H9 (cell line): ENCODE measurements around the gene QSOX1. TPM values are rescaled to one million over a fixed set of nuclear protein-coding genes. Genes with fewer than 3 reads are reported as not detected.

Experiments used
- DNase-seq: peaks from one replicate; pipeline ENCODE4 v3.0.0-alpha.2; 2017
- H2AFZ ChIP-seq: one replicate; pipeline ENCODE4 v1.6.1; 2013; ENCODE audit warnings: mild to moderate bottlenecking, low read length, control low read depth, moderate library complexity
- H2AK5ac ChIP-seq: 2 replicates; pipeline ENCODE4 v1.6.1; 2013; ENCODE audit warnings: low read length, control low read depth, mixed read lengths; ENCODE audit not compliant: insufficient read length
- H2BK120ac ChIP-seq: one replicate; pipeline ENCODE4 v1.6.1; 2013; ENCODE audit warnings: low read depth, mild to moderate bottlenecking, low read length, control low read depth, inconsistent platforms; ENCODE audit not compliant: poor library complexity, severe bottlenecking
- H2BK12ac ChIP-seq: 2 replicates; pipeline ENCODE4 v1.6.1; 2013; ENCODE audit warnings: low read length, control low read depth, mixed read lengths, low read depth; ENCODE audit not compliant: insufficient read length
- H2BK15ac ChIP-seq: 2 replicates; pipeline ENCODE4 v1.6.1; 2013; ENCODE audit warnings: low read depth, low read length, control low read depth
- H2BK20ac ChIP-seq: one replicate; pipeline ENCODE4 v1.6.1; 2013; ENCODE audit warnings: low read depth, mild to moderate bottlenecking, low read length, control low read depth, inconsistent platforms; ENCODE audit not compliant: poor library complexity, severe bottlenecking
- H2BK5ac ChIP-seq: 2 replicates; pipeline ENCODE4 v1.6.1; 2013; ENCODE audit warnings: low read length, control low read depth, mixed read lengths; ENCODE audit not compliant: insufficient read length
- H3K14ac ChIP-seq: 2 replicates; pipeline ENCODE4 v1.6.1; 2013; ENCODE audit warnings: low read length, control low read depth; ENCODE audit not compliant: insufficient read depth
- H3K18ac ChIP-seq: 2 replicates; pipeline ENCODE4 v1.6.1; 2013; ENCODE audit warnings: low read depth, mild to moderate bottlenecking, mixed read lengths, low read length, control low read depth; ENCODE audit not compliant: insufficient read length
- H3K23ac ChIP-seq: 2 replicates; pipeline ENCODE4 v1.6.1; 2013; ENCODE audit warnings: low read length, control low read depth, mixed read lengths, low read depth; ENCODE audit not compliant: insufficient read length
- H3K23me2 ChIP-seq: 2 replicates; pipeline ENCODE4 v1.6.1; 2013; ENCODE audit warnings: low read depth, mild to moderate bottlenecking, mixed read lengths, low read length, control low read depth; ENCODE audit not compliant: insufficient read length, poor library complexity, severe bottlenecking
- H3K27ac ChIP-seq: 2 replicates; pipeline ENCODE4 v1.5.1; 2013; ENCODE audit warnings: low read length, control low read depth, mixed read lengths, low read depth; ENCODE audit not compliant: insufficient read length
- H3K27me3 ChIP-seq: 2 replicates; pipeline ENCODE4 v1.6.1; 2013; ENCODE audit warnings: low read length, control low read depth, inconsistent platforms; ENCODE audit not compliant: insufficient read depth
- H3K4ac ChIP-seq: 2 replicates; pipeline ENCODE4 v1.6.1; 2013; ENCODE audit warnings: low read depth, mild to moderate bottlenecking, control low read depth, inconsistent platforms, low read length, moderate library complexity
- H3K4me1 ChIP-seq: 2 replicates; pipeline ENCODE4 v1.6.1; 2013; ENCODE audit warnings: low read length, control low read depth, inconsistent platforms; ENCODE audit not compliant: insufficient read depth
- H3K4me2 ChIP-seq: 2 replicates; pipeline ENCODE4 v1.6.1; 2013; ENCODE audit warnings: low read length, control low read depth, mixed read lengths; ENCODE audit not compliant: insufficient read length, insufficient read depth
- H3K56ac ChIP-seq: 2 replicates; pipeline ENCODE4 v1.6.1; 2013; ENCODE audit warnings: low read depth, mild to moderate bottlenecking, mixed read lengths, low read length, control low read depth; ENCODE audit not compliant: insufficient read length
- H3K79me1 ChIP-seq: 2 replicates; pipeline ENCODE4 v1.6.1; 2013; ENCODE audit warnings: low read depth, mild to moderate bottlenecking, moderate library complexity, low read length, control low read depth, inconsistent platforms; ENCODE audit not compliant: insufficient read depth, poor library complexity, severe bottlenecking
- H3K79me2 ChIP-seq: 2 replicates; pipeline ENCODE4 v1.6.1; 2013; ENCODE audit warnings: low read length, control low read depth, inconsistent platforms; ENCODE audit not compliant: insufficient read depth
- H3K9ac ChIP-seq: 2 replicates; pipeline ENCODE4 v1.6.1; 2013; ENCODE audit warnings: low read length, control low read depth, mixed read lengths; ENCODE audit not compliant: insufficient read length; ENCODE audit errors: extremely low read depth
- H3K9me3 ChIP-seq: one replicate; pipeline ENCODE4 v1.6.1; 2013; ENCODE audit warnings: low read depth, low read length, inconsistent platforms; ENCODE audit not compliant: control insufficient read depth
- H3T11ph ChIP-seq: one replicate; pipeline ENCODE4 v1.6.1; 2013; ENCODE audit warnings: mild to moderate bottlenecking, low read length, control low read depth, inconsistent platforms
- H4K20me1 ChIP-seq: one replicate; pipeline ENCODE4 v1.6.1; 2013; ENCODE audit not compliant: control insufficient read depth, insufficient read length, insufficient read depth
- H4K5ac ChIP-seq: 2 replicates; pipeline ENCODE4 v1.6.1; 2013; ENCODE audit warnings: low read depth, mild to moderate bottlenecking, mixed read lengths, low read length, control low read depth; ENCODE audit not compliant: insufficient read length
- H4K8ac ChIP-seq: replicated peaks from 2 replicates; pipeline ENCODE4 v1.6.1; 2013; ENCODE audit warnings: low read length, control low read depth, mixed read lengths, low read depth; ENCODE audit not compliant: insufficient read length
- H4K91ac ChIP-seq: 2 replicates; pipeline ENCODE4 v1.6.1; 2013; ENCODE audit warnings: low read depth, mild to moderate bottlenecking, moderate library complexity, mixed read lengths, low read length, control low read depth; ENCODE audit not compliant: insufficient read length
- H3K27ac Mint-ChIP-seq, 3 experiments: 2 replicates in 2 of 3; 3 replicates in 1 of 3; pipeline ENCODE4 v1.8.0; 2020 to 2021; ENCODE audit warnings: mixed read lengths in 3 of 3, mild to moderate bottlenecking in 1 of 3, moderate library complexity in 1 of 3
- H3K27me3 Mint-ChIP-seq: 2 replicates; pipeline ENCODE4 v1.8.0; 2021; ENCODE audit warnings: low read depth, mild to moderate bottlenecking, moderate library complexity, mixed read lengths
- H3K36me3 Mint-ChIP-seq, 3 experiments: 2 replicates in 2 of 3; 3 replicates in 1 of 3; pipeline ENCODE4 v1.8.0; 2020 to 2021; ENCODE audit warnings: low read depth in 3 of 3, mixed read lengths in 3 of 3; ENCODE audit not compliant: insufficient read depth in 1 of 3
- H3K4me1 Mint-ChIP-seq, 2 experiments: 2 replicates each; pipeline ENCODE4 v1.8.0; 2020; ENCODE audit warnings: mixed read lengths in 2 of 2
- H3K4me3 Mint-ChIP-seq, 2 experiments: 2 replicates in 1 of 2; 3 replicates in 1 of 2; pipeline ENCODE4 v1.8.0; 2020 to 2021; ENCODE audit warnings: mild to moderate bottlenecking in 2 of 2, mixed read lengths in 2 of 2, moderate library complexity in 1 of 2
- H3K9me3 Mint-ChIP-seq, 2 experiments: 2 replicates in 1 of 2; 3 replicates in 1 of 2; pipeline ENCODE4 v1.8.0; 2020; ENCODE audit warnings: mild to moderate bottlenecking in 2 of 2, mixed read lengths in 2 of 2, moderate library complexity in 1 of 2
- WGBS: extraction: QIAGEN DNeasy Blood & Tissue Kit; methylation state at CpG from one replicate; pipeline ENCODE4 v1.1.7; 2013; ENCODE audit warnings: missing lambda C conversion rate, low lambda C conversion rate, mixed read lengths; ENCODE audit not compliant: insufficient read length; ENCODE audit errors: extremely low coverage; 5-methylcytosine and 5-hydroxymethylcytosine counted together
- total RNA-seq: library from RNA; stranded (reverse); gene quantifications from 2 replicates; pipeline ENCODE4 v1.2.1, GENCODE V29; 2021
- TF ChIP-seq, protein P1 (sequence below): fragments of 200-600 bp; sonication (generic); conservative IDR thresholded peaks from 3 replicates; pipeline ENCODE4 v1.8.0; 2021; ENCODE audit warnings: antibody characterized with exemption, mild to moderate bottlenecking

The QSOX1 gene
- total RNA-seq, 1 experiment from 2014 or later, result 79.2 TPM

- no peak overlapping the region for H3K23ac ChIP-seq
- no peak overlapping the region for H3K27ac ChIP-seq
- H3K9me3 ChIP-seq, result no peaks in the 10 kb centered on the region
- H2BK120ac ChIP-seq, result no peak overlapping the region
- no peak overlapping the region for H2BK20ac ChIP-seq
- H3K9ac ChIP-seq, result no peak overlapping the region
- no peak overlapping the region for H4K91ac ChIP-seq
- peak overlapping the region; percentile 67 for H3K4me2 ChIP-seq
- Mint-ChIP-seq H3K27ac (no peak overlapping the region), H3K4me3 (peak overlapping the region; percentile 26 to 89), H3K9me3 (peaks cover 3 to 4% of the 10 kb centered on the region in 2 experiments; a peak in 3 of 5 replicates), H3K27me3 (peaks cover 93% of the 10 kb centered on the region), H3K4me1 (peaks cover 62 to 66% of the 10 kb centered on the region in 2 experiments), H3K36me3 (peaks cover 0 to 1% (median 0%) of the 10 kb centered on the region in 3 experiments; a peak in 1 of 7 replicates)
- no peak overlapping the region for H4K5ac ChIP-seq
- no peaks in the 10 kb centered on the region for H4K20me1 ChIP-seq
- WGBS, result no CpG with 5 or more reads among the region's 71 CpGs
- TF ChIP-seq, protein P1, sequence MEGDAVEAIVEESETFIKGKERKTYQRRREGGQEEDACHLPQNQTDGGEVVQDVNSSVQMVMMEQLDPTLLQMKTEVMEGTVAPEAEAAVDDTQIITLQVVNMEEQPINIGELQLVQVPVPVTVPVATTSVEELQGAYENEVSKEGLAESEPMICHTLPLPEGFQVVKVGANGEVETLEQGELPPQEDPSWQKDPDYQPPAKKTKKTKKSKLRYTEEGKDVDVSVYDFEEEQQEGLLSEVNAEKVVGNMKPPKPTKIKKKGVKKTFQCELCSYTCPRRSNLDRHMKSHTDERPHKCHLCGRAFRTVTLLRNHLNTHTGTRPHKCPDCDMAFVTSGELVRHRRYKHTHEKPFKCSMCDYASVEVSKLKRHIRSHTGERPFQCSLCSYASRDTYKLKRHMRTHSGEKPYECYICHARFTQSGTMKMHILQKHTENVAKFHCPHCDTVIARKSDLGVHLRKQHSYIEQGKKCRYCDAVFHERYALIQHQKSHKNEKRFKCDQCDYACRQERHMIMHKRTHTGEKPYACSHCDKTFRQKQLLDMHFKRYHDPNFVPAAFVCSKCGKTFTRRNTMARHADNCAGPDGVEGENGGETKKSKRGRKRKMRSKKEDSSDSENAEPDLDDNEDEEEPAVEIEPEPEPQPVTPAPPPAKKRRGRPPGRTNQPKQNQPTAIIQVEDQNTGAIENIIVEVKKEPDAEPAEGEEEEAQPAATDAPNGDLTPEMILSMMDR, result no peak
- no peak overlapping the region for H3K56ac ChIP-seq
- no peaks in the 10 kb centered on the region for H3K79me1 ChIP-seq
- no peaks in the 10 kb centered on the region for H3K79me2 ChIP-seq
- H2AFZ ChIP-seq, result no peak overlapping the region
- H3K4me1 ChIP-seq, result peaks cover 17% of the 10 kb centered on the region
- no peak overlapping the region for H4K8ac ChIP-seq
- no peak overlapping the region for H3T11ph ChIP-seq
- no peak overlapping the region for H2BK5ac ChIP-seq
- no peak overlapping the region for H3K18ac ChIP-seq
- 0 out of 2 replicates have a peak overlapping the region, but pooled peaks have one; percentile 13 for H2BK15ac ChIP-seq
- H2BK12ac ChIP-seq, result no peak overlapping the region
- DNase-seq, result no peak
- H3K4ac ChIP-seq, result no peak overlapping the region
- H2AK5ac ChIP-seq, result no peak overlapping the region
- H3K23me2 ChIP-seq, result peaks cover 46% of the 10 kb centered on the region
- H3K14ac ChIP-seq, result peak overlapping the region; percentile 72
- H3K27me3 ChIP-seq, result peaks cover 76% of the 10 kb centered on the region
Measured at GRCh38 chr1:180233191-180234011, 78.7 kb downstream of the QSOX1 start.
